K562 (cell line): Measurements from ENCODE around the gene FRMPD1. TPM values are rescaled to one million over a fixed set of nuclear protein-coding genes. Genes with fewer than 3 reads are reported as not detected.

ENCODE experiments used
- ATAC-seq: fragments of 200-7000 bp; cut with Tn5 transposase; 3 replicates; pipeline ENCODE4 v1.9.1; 2020; ENCODE audit warnings: moderate library complexity
- BruUV-seq: library from RNA; stranded (reverse); fragments of 400-500 nt; replicated peaks from 2 replicates; lab custom pipeline; 2021; lab: Mats Ljungman, UMichigan
- CTCF ChIA-PET: fragments of 300-600 bp; formaldehyde crosslinking; extraction: SDS; loops from one replicate; lab custom pipeline; 2021; ENCODE audit warnings: low intra/inter-chr PET ratio; lab: Yijun Ruan, JAX
- POLR2A ChIA-PET: fragments of 300-600, 350-650 bp; sonication (Branson Sonifier 250); formaldehyde crosslinking; extraction: SDS; loops from one replicate; lab custom pipeline; 2021; ENCODE audit warnings: antibody characterized with exemption, inconsistent platforms; lab: Yijun Ruan, JAX
- DNase-seq, 4 experiments: peaks; one replicate each; pipeline versions ENCODE4 v3.0.0 to v3.0.0-alpha.2; 2011 to 2018; ENCODE audit warnings: low spot score in 3 of 4, mixed read lengths in 3 of 4; ENCODE audit errors: extremely low read depth in 1 of 4
- FAIRE-seq: peaks from 2 replicates; lab custom pipeline; 2011; peaks lifted over from hg19 to GRCh38; lab: Jason Lieb, UNC
- H2AFZ ChIP-seq: 2 replicates; pipeline ENCODE4 v1.6.0; 2011; ENCODE audit warnings: low read depth, low read length, control low read depth, inconsistent platforms
- H3K27ac ChIP-seq: fragments of 200-600 bp; 3 replicates; pipeline ENCODE4 v1.8.0; 2011; ENCODE audit warnings: low read depth, mild to moderate bottlenecking, control low read depth, inconsistent platforms, low read length, moderate library complexity, mixed read lengths; ENCODE audit errors: extremely low read depth
- H3K27me3 ChIP-seq, 2 experiments: fragments of 300-600 bp in 1 of 2; 2 replicates in 1 of 2; 3 replicates in 1 of 2; pipeline versions ENCODE4 v1.6.0 to v1.8.0; 2011; ENCODE audit warnings: inconsistent platforms in 2 of 2, low read length in 2 of 2, mild to moderate bottlenecking in 1 of 2, mixed read lengths in 1 of 2, moderate library complexity in 1 of 2; ENCODE audit not compliant: control insufficient read depth in 2 of 2, insufficient read depth in 2 of 2
- H3K36me3 ChIP-seq: fragments of 300-600 bp; 3 replicates; pipeline ENCODE4 v1.8.0; 2011; ENCODE audit warnings: mild to moderate bottlenecking, low read length, inconsistent platforms; ENCODE audit not compliant: control insufficient read depth, insufficient read depth
- H3K4me1 ChIP-seq, 2 experiments: fragments of 200-600 bp in 1 of 2; replicated peaks in 1 of 2; 2 replicates in 1 of 2; 3 replicates in 1 of 2; pipeline versions ENCODE4 v1.5.1 to v1.8.0; 2011; ENCODE audit warnings: inconsistent platforms in 2 of 2, low read length in 2 of 2, mild to moderate bottlenecking in 1 of 2, mixed read lengths in 1 of 2, moderate library complexity in 1 of 2; ENCODE audit not compliant: control insufficient read depth in 2 of 2, insufficient read depth in 2 of 2
- H3K4me2 ChIP-seq: 2 replicates; pipeline ENCODE4 v1.6.1; 2011; ENCODE audit warnings: low read length, control low read depth, inconsistent platforms, mixed read lengths; ENCODE audit not compliant: insufficient read depth
- H3K4me3 ChIP-seq: fragments of 200-600 bp; sonication (generic), shearing (Covaris generic); 2 replicates; pipeline ENCODE4 v1.5.1; 2016; ENCODE audit warnings: control low read depth, inconsistent platforms
- H3K79me2 ChIP-seq: fragments of 200-600 bp; 3 replicates; pipeline ENCODE4 v1.8.0; 2011; ENCODE audit warnings: low read length, inconsistent platforms; ENCODE audit not compliant: control insufficient read depth, insufficient read depth
- H3K9ac ChIP-seq, 2 experiments: 2 replicates each; pipeline versions ENCODE4 v1.6.0 to v1.6.1; 2011; ENCODE audit warnings: low read depth in 2 of 2, low read length in 2 of 2, control low read depth in 1 of 2, inconsistent platforms in 1 of 2, mild to moderate bottlenecking in 1 of 2, mixed read lengths in 1 of 2; ENCODE audit not compliant: insufficient read depth in 1 of 2
- H3K9me1 ChIP-seq: one replicate; pipeline ENCODE4 v1.6.0; 2011; ENCODE audit warnings: inconsistent platforms, mild to moderate bottlenecking, low read length, moderate library complexity; ENCODE audit not compliant: control insufficient read depth, insufficient read depth
- H3K9me3 ChIP-seq: replicated peaks from 2 replicates; pipeline ENCODE4 v1.5.1; 2011; ENCODE audit warnings: low read depth, low read length, inconsistent platforms; ENCODE audit not compliant: control insufficient read depth, insufficient read depth
- H4K20me1 ChIP-seq: replicated peaks from 2 replicates; pipeline ENCODE4 v1.6.1; 2011; ENCODE audit warnings: low read length, inconsistent platforms, mixed read lengths; ENCODE audit not compliant: control insufficient read depth, insufficient read depth
- ASH1L ChIP-seq: fragments of 450-650 bp; IDR thresholded peaks from 2 replicates; pipeline ENCODE4 v1.6.1; 2018; ENCODE audit warnings: borderline replicate concordance, mild to moderate bottlenecking, low read depth; ENCODE audit not compliant: partially characterized antibody
- DPF2 ChIP-seq: fragments of 450-650 bp; IDR thresholded peaks from 2 replicates; pipeline ENCODE4 v1.6.1; 2016
- GTF2F1 ChIP-seq: IDR thresholded peaks from 2 replicates; pipeline ENCODE4 v1.6.1; 2011; ENCODE audit warnings: low read depth, low read length, improper control_type of control experiment
- HNRNPH1 ChIP-seq: fragments of 200-400 bp; formaldehyde crosslinking; optimal IDR thresholded peaks from 2 replicates; pipeline ENCODE3; 2017; ENCODE audit warnings: low read depth, mild to moderate bottlenecking, low read length, moderate library complexity
- NONO ChIP-seq, 2 experiments: fragments of 200-400 bp in 1 of 2; fragments of 450-650 bp in 1 of 2; formaldehyde crosslinking in 1 of 2; IDR thresholded peaks; 2 replicates each; pipeline ENCODE4 v1.6.1; 2017; ENCODE audit warnings: low read depth in 2 of 2, mild to moderate bottlenecking in 2 of 2, moderate library complexity in 2 of 2, low read length in 1 of 2
- NR3C1 ChIP-seq: sonication (generic); formaldehyde crosslinking; IDR thresholded peaks from 2 replicates; pipeline ENCODE4 v1.8.1; 2022; ENCODE audit warnings: missing genetic modification reagents
- STAG1 ChIP-seq: sonication (generic); formaldehyde crosslinking; IDR thresholded peaks from 2 replicates; pipeline ENCODE4 v1.5.0; 2020; ENCODE audit warnings: missing genetic modification reagents, borderline replicate concordance
- TARDBP ChIP-seq: fragments of 450-650 bp; IDR thresholded peaks from 2 replicates; pipeline ENCODE4 v1.6.1; 2016
- ZBED1 ChIP-seq: IDR thresholded peaks from 2 replicates; pipeline ENCODE4 v1.6.1; 2014
- WGBS: fragments of 100-300 bp; shearing (Covaris generic); methylation state at CpG from one replicate; pipeline ENCODE4 v1.1.6; 2016; ENCODE audit warnings: low coverage, mixed read lengths; ENCODE audit not compliant: insufficient coverage; ENCODE audit errors: missing lambda C conversion rate; 5-methylcytosine and 5-hydroxymethylcytosine counted together
- in situ Hi-C: fragments of 300-500 bp; cut with MboI; formaldehyde crosslinking; loops from 4 replicates; pipeline ENCODE4 v1.15.0; 2018; ENCODE audit warnings: inconsistent platforms, mixed read lengths
- intact Hi-C: fragments of 100-400 bp; cut with micrococcal nuclease; formaldehyde crosslinking; loops from 2 replicates; pipeline ENCODE4 v1.14.2; 2022
- polyA plus RNA-seq, 8 experiments: library from polyadenylated mRNA; depleted of rRNA in 4 of 8; stranded (reverse) in 5 of 8; unstranded in 3 of 8; fragments of >200 nt; fragmentation: Nextera tagmentation in 2 of 8; fragmentation: Illumina TruSeq in 1 of 8; extraction: Ambion mirVana in 2 of 8; extraction: Trizol in 1 of 8; gene quantifications; 2 replicates each; pipeline versions ENCODE4 v1.2.1 to v1.2.3, GENCODE V29; 2011 to 2014; ENCODE audit warnings: inconsistent platforms in 1 of 8, missing spikeins in 1 of 8
- total RNA-seq, 7 experiments: library from RNA; depleted of rRNA in 6 of 7; stranded (reverse); fragments of >200 nt in 6 of 7; fragmentation: Illumina TruSeq in 2 of 7; extraction: Trizol in 2 of 7; gene quantifications; 2 replicates each; pipeline versions ENCODE4 v1.2.1 to v1.2.3, GENCODE V29; 2011 to 2021; ENCODE audit warnings: low replicate concordance in 1 of 7
- TF ChIP-seq, protein P1 (sequence below): fragments of 450-650 bp; formaldehyde crosslinking; IDR thresholded peaks from 2 replicates; pipeline ENCODE4 v1.4.0; 2020; ENCODE audit warnings: mild to moderate bottlenecking, moderate library complexity
- TF ChIP-seq, protein P2 (sequence below): fragments of 450-650 bp; conservative IDR thresholded peaks from 2 replicates; pipeline ENCODE4 v1.6.1; 2016; ENCODE audit warnings: missing genetic modification characterization, low read depth, mild to moderate bottlenecking, control low read depth, missing compliant biosample characterization
- TF ChIP-seq, protein P3 (sequence below): fragments of 450-650 bp; IDR thresholded peaks from 2 replicates; pipeline ENCODE4 v1.6.1; 2016
- TF ChIP-seq, protein P4 (sequence below): sonication (generic); formaldehyde crosslinking; IDR thresholded peaks from 2 replicates; pipeline ENCODE4 v1.9.0; 2022; ENCODE audit warnings: mild to moderate bottlenecking, missing genetic modification reagents

The FRMPD1 gene
- total and polyA plus RNA-seq, 9 of the 15 experiments (the other 6 are each of a cell fraction or from before 2014, with no cell fraction given), result not detected

DNA sequence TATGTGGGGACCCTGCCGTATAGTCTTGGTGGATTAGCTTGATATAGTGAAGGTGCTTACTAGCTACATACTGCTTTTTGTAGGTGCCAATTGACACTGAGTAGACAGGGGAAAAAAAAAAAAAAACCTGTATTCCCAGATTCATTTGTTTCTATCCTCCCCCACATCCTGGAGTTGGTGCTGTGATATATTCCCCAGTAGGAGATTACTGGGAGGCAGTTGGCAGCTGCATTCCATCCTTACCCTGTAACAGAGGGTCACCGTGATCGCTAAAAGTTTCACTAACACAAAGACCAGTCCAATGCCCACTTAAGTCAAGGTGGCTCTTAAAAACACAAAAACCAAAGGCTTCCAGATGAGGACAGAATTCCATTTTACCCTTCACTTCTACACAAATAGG is 30.9 kb upstream of the FRMPD1 start:
- H3K27me3 ChIP-seq, result peaks cover 37 to 54% of the 10 kb centered on the region in 2 experiments
- WGBS, result 0% methylated on average over 3 of the region's 3 CpGs
- FAIRE-seq (no peak), DNase-seq (no peak), ATAC-seq (no peak)
- no peak overlapping the region for H3K27ac ChIP-seq
- no peaks in the 10 kb centered on the region for H3K9me1 ChIP-seq
- peaks cover 5% of the 10 kb centered on the region; the same call in 1 of the 2 replicates for H4K20me1 ChIP-seq
- no peak overlapping the region for H3K9ac ChIP-seq
- BruUV-seq, result no TSS peak
- POLR2A ChIA-PET, result no interaction called here
- no peak overlapping the region for H2AFZ ChIP-seq
- H3K79me2 ChIP-seq, result no peaks in the 10 kb centered on the region
- H3K4me1 ChIP-seq, result no peaks in the 10 kb centered on the region; a peak in 1 of 5 replicates
- TF ChIP-seq TARDBP, result no peak
- no peak for TF ChIP-seq NONO (IDR thresholded peaks at IDR 0.05; ENCODE audit: low read depth in 2 of 2, low read length in 1 of 2)
- TF ChIP-seq STAG1 (CRISPR knock-in tag), result no peak
- no peak for TF ChIP-seq DPF2
- H3K4me2 ChIP-seq, result no peak overlapping the region
- no peak overlapping the region for H3K4me3 ChIP-seq
- in situ Hi-C loops (no loop called here), intact Hi-C loops (no loop called here)
- no peaks in the 10 kb centered on the region for H3K9me3 ChIP-seq
- CTCF ChIA-PET, result no interaction called here
- no peaks in the 10 kb centered on the region for H3K36me3 ChIP-seq

DNA sequence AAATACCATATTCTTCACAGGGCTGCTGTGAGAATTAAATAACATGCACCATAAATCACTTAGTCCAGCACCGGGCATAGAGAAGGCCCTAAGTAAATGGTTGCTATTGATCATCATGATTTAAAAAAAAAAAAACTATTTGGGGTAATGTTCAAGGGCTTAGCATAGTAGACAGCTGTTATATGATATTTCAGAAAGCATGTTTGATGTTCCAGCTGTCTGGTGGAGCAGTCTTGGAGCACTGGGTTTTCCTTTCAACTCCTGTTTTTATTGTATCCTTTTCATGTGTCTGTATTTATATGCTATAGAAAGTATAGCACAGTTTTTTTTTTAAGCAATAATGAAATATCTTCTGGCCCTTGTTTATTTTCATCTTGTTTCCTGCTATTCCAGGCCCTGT is 30.4 kb upstream of the FRMPD1 start:
- DNase-seq (no peak), FAIRE-seq (no peak), ATAC-seq (no peak)
- no peak overlapping the region for H3K4me2 ChIP-seq
- H3K9me3 ChIP-seq, result no peaks in the 10 kb centered on the region
- no peak overlapping the region for H3K4me3 ChIP-seq
- BruUV-seq, result no TSS peak
- ChIA-PET CTCF (no interaction called here), POLR2A (no interaction called here)
- in situ Hi-C loops, result no loop called here
- H4K20me1 ChIP-seq, result peaks cover 5% of the 10 kb centered on the region; the same call in 1 of the 2 replicates
- peaks cover 36 to 55% of the 10 kb centered on the region in 2 experiments for H3K27me3 ChIP-seq
- H3K4me1 ChIP-seq, result no peaks in the 10 kb centered on the region; a peak in 1 of 5 replicates
- no peak overlapping the region for H3K9ac ChIP-seq
- H3K9me1 ChIP-seq, result no peaks in the 10 kb centered on the region
- H3K79me2 ChIP-seq, result no peaks in the 10 kb centered on the region
- intact Hi-C loops, result no loop called here
- no peaks in the 10 kb centered on the region for H3K36me3 ChIP-seq
- H3K27ac ChIP-seq, result no peak overlapping the region
- H2AFZ ChIP-seq, result no peak overlapping the region
- 10% methylated on average over 1 of the region's 1 CpG for WGBS
- TF ChIP-seq ZBED1, result no peak
- TF ChIP-seq, protein P1, sequence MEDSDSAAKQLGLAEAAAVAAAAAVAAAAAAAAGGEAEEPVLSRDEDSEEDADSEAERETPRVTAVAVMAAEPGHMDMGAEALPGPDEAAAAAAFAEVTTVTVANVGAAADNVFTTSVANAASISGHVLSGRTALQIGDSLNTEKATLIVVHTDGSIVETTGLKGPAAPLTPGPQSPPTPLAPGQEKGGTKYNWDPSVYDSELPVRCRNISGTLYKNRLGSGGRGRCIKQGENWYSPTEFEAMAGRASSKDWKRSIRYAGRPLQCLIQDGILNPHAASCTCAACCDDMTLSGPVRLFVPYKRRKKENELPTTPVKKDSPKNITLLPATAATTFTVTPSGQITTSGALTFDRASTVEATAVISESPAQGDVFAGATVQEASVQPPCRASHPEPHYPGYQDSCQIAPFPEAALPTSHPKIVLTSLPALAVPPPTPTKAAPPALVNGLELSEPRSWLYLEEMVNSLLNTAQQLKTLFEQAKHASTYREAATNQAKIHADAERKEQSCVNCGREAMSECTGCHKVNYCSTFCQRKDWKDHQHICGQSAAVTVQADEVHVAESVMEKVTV (CRISPR knock-in tag), result no peak
- no peak for TF ChIP-seq HNRNPH1
- TF ChIP-seq ASH1L, result no peak
- TF ChIP-seq, protein P2, sequence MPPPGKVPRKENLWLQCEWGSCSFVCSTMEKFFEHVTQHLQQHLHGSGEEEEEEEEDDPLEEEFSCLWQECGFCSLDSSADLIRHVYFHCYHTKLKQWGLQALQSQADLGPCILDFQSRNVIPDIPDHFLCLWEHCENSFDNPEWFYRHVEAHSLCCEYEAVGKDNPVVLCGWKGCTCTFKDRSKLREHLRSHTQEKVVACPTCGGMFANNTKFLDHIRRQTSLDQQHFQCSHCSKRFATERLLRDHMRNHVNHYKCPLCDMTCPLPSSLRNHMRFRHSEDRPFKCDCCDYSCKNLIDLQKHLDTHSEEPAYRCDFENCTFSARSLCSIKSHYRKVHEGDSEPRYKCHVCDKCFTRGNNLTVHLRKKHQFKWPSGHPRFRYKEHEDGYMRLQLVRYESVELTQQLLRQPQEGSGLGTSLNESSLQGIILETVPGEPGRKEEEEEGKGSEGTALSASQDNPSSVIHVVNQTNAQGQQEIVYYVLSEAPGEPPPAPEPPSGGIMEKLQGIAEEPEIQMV (tag), result no peak
- TF ChIP-seq, protein P3, sequence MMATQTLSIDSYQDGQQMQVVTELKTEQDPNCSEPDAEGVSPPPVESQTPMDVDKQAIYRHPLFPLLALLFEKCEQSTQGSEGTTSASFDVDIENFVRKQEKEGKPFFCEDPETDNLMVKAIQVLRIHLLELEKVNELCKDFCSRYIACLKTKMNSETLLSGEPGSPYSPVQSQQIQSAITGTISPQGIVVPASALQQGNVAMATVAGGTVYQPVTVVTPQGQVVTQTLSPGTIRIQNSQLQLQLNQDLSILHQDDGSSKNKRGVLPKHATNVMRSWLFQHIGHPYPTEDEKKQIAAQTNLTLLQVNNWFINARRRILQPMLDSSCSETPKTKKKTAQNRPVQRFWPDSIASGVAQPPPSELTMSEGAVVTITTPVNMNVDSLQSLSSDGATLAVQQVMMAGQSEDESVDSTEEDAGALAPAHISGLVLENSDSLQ, result no peak
- no peak for TF ChIP-seq NR3C1 (CRISPR knock-in tag)
- TF ChIP-seq, protein P4, sequence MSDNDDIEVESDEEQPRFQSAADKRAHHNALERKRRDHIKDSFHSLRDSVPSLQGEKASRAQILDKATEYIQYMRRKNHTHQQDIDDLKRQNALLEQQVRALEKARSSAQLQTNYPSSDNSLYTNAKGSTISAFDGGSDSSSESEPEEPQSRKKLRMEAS (CRISPR knock-in tag), result no peak
- TF ChIP-seq GTF2F1, result no peak
